ENCODE results near the gene GEMIN5. TPM values are rescaled to one million over a fixed set of nuclear protein-coding genes. Genes with fewer than 3 reads are reported as not detected.

GEMIN5 gene
- total RNA-seq, 2 donors from 2014 or later: 14.6 to 20.3 TPM

GRCh38 chr5:154860765-154861164 is 77.2 kb downstream of the GEMIN5 start:
- no peaks in the 10 kb centered on the region for H3K27me3 ChIP-seq (replicated peaks; ENCODE audit: insufficient read depth)
- 57% methylated on average over 4 of the region's 4 CpGs for WGBS
- H3K4me1 ChIP-seq (replicated peaks): peaks cover 6% of the 10 kb centered on the region
- DNase-seq (ENCODE audit: low spot score): no peak
- H3K4me3 ChIP-seq: no peak overlapping the region
- TF ChIP-seq POLR2A (IDR thresholded peaks at IDR 0.05): no peak
- no peak overlapping the region for H3K27ac ChIP-seq
- no peaks in the 10 kb centered on the region for H3K9me3 ChIP-seq
- intact Hi-C loops (cut with DNase I): no loop called here
- H3K36me3 ChIP-seq: no peaks in the 10 kb centered on the region

GRCh38 chr5:154860123-154860522 is 77.9 kb downstream of the GEMIN5 start:
- H3K4me3 ChIP-seq: peak overlapping the region in 1 of 2 donors; percentile 82
- no peak overlapping the region for H3K27ac ChIP-seq
- no peak for DNase-seq (ENCODE audit: low spot score)
- H3K9me3 ChIP-seq: no peaks in the 10 kb centered on the region
- H3K36me3 ChIP-seq: no peaks in the 10 kb centered on the region
- H3K4me1 ChIP-seq (replicated peaks): peaks cover 6% of the 10 kb centered on the region
- no peaks in the 10 kb centered on the region for H3K27me3 ChIP-seq (replicated peaks; ENCODE audit: insufficient read depth)
- TF ChIP-seq POLR2A (IDR thresholded peaks at IDR 0.05) (no peak), POLR2AphosphoS5 (IDR thresholded peaks at IDR 0.05) (no peak), CTCF (IDR thresholded peaks at IDR 0.05) (no peak)
- intact Hi-C loops (cut with DNase I): no loop called here
- 42% methylated on average over 5 of the region's 5 CpGs for WGBS

- no peak for DNase-seq (ENCODE audit: low spot score)
- intact Hi-C loops (cut with DNase I): loop anchor here (1.0 to 10.0 kb wide), 3 partner anchors 83 to 174 kb away; partner anchors contain the start of genes LARP1 and MRPL22
- H3K27me3 ChIP-seq (replicated peaks; ENCODE audit: insufficient read depth): no peaks in the 10 kb centered on the region
- WGBS: under 1% methylated on average over 26 of the region's 26 CpGs
- H3K36me3 ChIP-seq: no peaks in the 10 kb centered on the region
- H3K27ac ChIP-seq: peak overlapping the region; percentile 97 to 98
- peaks cover 6% of the 10 kb centered on the region for H3K4me1 ChIP-seq (replicated peaks)
- H3K9me3 ChIP-seq: no peaks in the 10 kb centered on the region
- TF ChIP-seq CTCF (IDR thresholded peaks at IDR 0.05) (no peak), POLR2AphosphoS5 (IDR thresholded peaks at IDR 0.05) (no peak), POLR2A (IDR thresholded peaks at IDR 0.05) (no peak)
- peak overlapping the region; percentile 75 to 82 for H3K4me3 ChIP-seq
These were observed 78.8 kb downstream of the GEMIN5 start for GRCh38 chr5:154858972-154859871.

GRCh38 chr5:154858297-154858971 is 79.6 kb downstream of the GEMIN5 start, which contains the start of gene CNOT8:
TSS of gene CNOT8 (plus strand) at chr5:154858627. CDS start at chr5:154863279, 4,652 bp downstream.
- no peaks in the 10 kb centered on the region for H3K27me3 ChIP-seq (replicated peaks; ENCODE audit: insufficient read depth)
- DNase-seq (ENCODE audit: low spot score): peak; percentile 98
- H3K27ac ChIP-seq: peak within 1 kb of the TSS; percentile 97 to 98
- H3K4me3 ChIP-seq: peak within 1 kb of the TSS; percentile 75 to 82
- intact Hi-C loops (cut with DNase I): loop anchor here (1.0 to 10.0 kb wide), 3 partner anchors 84 to 174 kb away; partner anchors contain the start of genes LARP1 and MRPL22
- no peaks in the 10 kb centered on the region for H3K36me3 ChIP-seq
- no peak for TF ChIP-seq CTCF (IDR thresholded peaks at IDR 0.05)
- peak; percentile 94 for TF ChIP-seq POLR2A (IDR thresholded peaks at IDR 0.05)
- TF ChIP-seq POLR2AphosphoS5 (IDR thresholded peaks at IDR 0.05): peak; percentile 87
- peaks cover 6% of the 10 kb centered on the region for H3K4me1 ChIP-seq (replicated peaks)
- under 1% methylated on average over 57 of the region's 65 CpGs for WGBS
- H3K9me3 ChIP-seq: no peaks in the 10 kb centered on the region

Measured in prostate gland (tissue), 2 donors.